Renal cortical epithelial cell (primary cell): ENCODE measurements around the gene PACSIN2. TPM values are rescaled to one million over a fixed set of nuclear protein-coding genes. Genes with fewer than 3 reads are reported as not detected.
"Not testable (repeated sequence)": the region's sequence is repeated elsewhere in the genome, so short reads cannot be mapped to it uniquely, and the experiment has no call there.

Experiments used
- DNase-seq: peaks from one replicate; pipeline ENCODE4 v3.0.0-alpha.2; 2011; ENCODE audit warnings: low read depth
- total RNA-seq: library from RNA; depleted of rRNA; stranded (reverse); fragments of >200 nt; gene quantifications from 2 replicates; pipeline ENCODE4 v1.2.3, GENCODE V29; 2014

The PACSIN2 gene
- total RNA-seq, 1 donor from 2014 or later, result 129 TPM

DNA sequence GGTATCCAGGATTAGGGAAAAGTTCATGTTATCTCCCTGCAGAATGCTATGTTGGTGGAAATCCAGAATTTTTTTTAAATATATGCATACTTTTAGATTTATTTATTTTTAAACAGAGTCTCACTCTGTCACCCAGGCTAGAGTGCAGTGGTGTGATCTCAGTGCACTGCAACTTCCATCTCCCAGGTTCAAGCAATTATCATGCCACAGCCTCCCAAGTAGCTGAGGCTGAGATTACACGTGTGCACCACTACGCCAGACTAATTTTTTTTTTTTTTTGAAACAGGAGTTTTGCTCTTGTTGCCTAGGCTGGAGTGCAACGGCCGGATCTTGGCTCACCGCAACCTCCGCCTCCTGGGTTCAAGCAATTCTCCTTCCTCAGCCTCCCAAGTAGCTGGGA, 2.6 kb downstream of the PACSIN2 start:
- no peak for DNase-seq

- peak; percentile 76 for DNase-seq
Observed at GRCh38 chr22:43011079-43011478, 3.9 kb downstream of the PACSIN2 start.

GRCh38 chr22:43009444-43009843, 5.5 kb downstream of the PACSIN2 start:
- no peak for DNase-seq

DNA sequence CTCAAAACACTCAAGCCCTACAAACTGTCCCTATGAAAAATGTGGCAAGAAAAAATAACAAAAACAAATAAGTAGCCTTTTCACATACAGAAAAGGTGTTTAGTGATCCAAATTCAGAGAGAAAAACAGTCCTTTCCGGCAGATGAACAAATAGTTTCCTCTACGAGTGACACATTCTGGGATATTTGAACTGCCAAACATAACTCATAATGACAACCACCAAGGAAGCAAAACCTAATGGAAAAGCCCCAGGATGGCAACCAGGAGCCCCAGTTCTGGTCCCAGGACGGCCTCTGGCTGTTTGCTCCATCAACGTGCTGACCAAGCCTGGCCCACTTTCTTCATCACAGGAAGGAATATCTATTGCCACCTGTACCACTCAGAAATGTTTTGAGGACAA, 6.0 kb downstream of the PACSIN2 start:
- no peak for DNase-seq

GRCh38 chr22:43008509-43008908, 6.4 kb downstream of the PACSIN2 start:
- no peak for DNase-seq

- DNase-seq, result peak; percentile 59
Observed at GRCh38 chr22:43007519-43008102, 7.3 kb downstream of the PACSIN2 start.

GRCh38 chr22:43006753-43007152, 8.2 kb downstream of the PACSIN2 start:
- no peak for DNase-seq

DNA sequence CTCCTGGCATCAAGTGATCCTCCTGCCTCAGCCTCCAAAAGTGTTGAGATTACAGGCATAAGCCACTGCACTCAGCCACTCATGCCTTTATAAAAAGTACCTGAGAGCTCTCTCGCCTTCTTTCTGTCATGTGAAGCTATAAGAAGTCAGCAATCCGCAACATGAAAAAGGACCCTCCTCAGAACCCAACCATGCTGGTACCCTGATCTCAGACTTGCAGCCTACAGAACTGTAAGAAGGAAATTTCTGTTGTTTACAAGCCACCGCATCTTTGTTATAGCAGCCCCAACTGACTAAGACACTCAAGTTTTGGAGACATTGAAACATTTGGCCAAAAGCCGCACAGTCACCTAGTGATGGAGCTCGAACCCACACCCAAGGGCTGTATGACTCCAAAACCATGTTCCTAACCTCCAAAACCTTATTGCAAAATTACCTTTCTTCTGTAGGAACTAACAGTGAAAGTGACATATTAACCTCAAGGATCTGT, 8.9 kb downstream of the PACSIN2 start:
- no peak for DNase-seq

GRCh38 chr22:43005106-43005505, 9.8 kb downstream of the PACSIN2 start:
- DNase-seq, result no peak

DNA sequence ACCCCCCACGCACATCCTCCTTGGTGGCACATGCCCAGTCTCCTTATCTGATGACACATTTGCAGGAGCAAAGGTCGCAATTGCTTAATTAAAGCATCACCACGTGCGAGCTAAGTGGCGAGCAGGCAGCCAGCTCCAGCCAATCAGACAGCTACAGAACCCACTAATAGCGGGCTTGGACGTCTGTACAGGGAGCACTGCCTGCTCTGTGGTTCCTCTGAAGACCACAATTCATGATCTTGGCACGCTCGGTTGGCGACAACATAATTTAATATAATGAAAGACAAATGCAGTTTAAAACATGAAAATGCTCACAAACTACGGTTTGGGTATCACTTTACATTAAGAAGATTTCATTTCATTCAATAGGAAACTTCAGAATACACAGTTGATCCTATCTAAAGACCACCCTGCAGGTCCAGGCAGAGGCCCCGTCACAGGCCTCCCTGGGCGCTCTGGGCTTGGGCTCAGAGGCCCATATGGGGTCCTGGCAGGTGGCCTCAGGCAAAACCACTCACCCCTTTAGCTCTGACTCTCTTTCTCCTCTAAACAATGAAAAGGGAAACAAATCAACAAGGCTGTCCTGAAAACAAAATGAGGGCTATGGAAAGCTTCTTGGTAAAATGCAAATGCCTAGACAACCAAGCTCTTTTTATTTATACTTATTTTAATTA, 10.4 kb downstream of the PACSIN2 start:
- DNase-seq, result peak; percentile 59

DNA sequence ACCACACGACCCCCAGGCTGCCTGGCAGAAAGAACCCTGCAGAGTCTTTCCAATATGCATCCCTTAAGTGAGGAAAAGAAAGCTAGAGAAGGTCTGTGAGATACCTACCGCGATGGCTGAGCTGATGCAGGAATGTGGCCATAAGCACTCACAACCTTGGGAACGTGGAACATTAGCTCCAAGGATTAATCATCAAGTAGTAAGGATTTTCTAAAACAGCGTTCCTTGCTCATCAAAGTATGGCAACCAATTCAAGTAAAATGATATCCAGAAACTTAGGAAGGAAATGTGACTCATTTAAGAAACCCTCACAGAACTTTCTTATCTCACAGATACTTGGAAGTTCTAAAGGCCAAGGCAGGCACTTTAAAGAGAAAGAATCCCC, 12.8 kb downstream of the PACSIN2 start:
- peak; percentile 81 for DNase-seq

GRCh38 chr22:43001271-43002201, 13.4 kb downstream of the PACSIN2 start:
- peak; percentile 32 for DNase-seq

DNA sequence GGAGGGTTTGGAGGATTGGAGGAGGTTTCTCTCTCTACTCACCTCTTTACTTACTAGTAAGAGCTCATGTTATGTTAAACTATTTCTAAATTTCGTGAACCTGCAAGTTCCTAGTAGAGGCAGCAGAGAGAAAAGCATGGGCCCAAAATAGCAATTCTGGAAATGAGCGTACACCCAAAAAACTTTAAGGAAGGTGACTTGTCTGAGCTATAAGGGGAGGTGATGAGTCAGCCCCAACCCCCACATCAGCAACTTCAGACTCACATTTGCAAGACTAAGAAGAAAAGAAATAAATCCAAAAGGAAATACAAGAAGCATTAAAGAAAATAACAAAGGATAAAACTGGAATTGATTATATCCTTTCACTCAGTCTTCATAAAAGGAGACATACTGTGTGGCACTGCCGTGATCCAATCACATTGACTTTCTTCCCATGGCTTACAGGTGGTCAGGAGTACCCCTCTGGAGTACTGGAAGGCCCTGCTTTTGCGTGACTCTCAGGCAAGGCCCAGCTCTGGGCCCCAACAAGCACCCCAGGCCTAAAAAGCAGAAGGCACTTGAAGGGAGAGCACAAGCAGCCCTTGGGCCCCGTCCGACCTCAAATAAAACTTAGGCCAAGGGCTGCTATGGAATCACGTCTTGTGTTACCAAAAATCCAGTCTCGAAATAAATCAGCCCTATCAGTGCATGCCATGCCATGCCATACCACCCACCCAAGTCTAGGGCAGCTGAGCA, 14.3 kb downstream of the PACSIN2 start:
- DNase-seq, result no peak

DNA sequence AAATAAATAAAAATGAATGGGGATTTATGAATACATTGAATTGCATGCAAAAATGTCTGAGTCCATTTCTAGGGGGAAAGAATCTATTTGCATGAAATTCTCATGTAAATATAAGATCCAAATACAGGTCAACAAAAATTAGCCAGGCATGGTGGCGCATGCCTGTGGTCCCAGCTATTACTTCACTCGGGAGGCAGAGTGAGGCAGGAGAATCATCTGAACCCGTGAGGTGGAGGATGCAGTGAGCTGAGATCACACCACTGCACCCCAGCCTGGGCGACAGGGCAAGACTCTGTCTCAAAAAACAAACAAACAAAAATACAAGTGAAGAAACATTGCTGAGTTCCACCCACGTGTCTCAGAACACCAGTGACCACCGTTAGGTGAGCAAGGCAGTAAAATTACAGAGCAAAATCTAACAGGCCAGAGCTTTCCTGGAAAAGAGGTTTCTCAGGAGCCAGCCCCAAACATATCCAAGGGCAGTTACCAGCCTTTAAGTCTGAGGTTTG, 17.3 kb downstream of the PACSIN2 start:
- DNase-seq, result no peak

- DNase-seq, result no peak
Observed at GRCh38 chr22:42996646-42997365, 18.1 kb downstream of the PACSIN2 start.

- DNase-seq, result not testable (repeated sequence)
Observed at GRCh38 chr22:42995654-42996053, 19.3 kb downstream of the PACSIN2 start.

- DNase-seq, result peak; percentile 100
Observed at GRCh38 chr22:42994917-42995562, 19.9 kb downstream of the PACSIN2 start.

GRCh38 chr22:42994276-42994916, 20.6 kb downstream of the PACSIN2 start:
- DNase-seq, result no peak

DNA sequence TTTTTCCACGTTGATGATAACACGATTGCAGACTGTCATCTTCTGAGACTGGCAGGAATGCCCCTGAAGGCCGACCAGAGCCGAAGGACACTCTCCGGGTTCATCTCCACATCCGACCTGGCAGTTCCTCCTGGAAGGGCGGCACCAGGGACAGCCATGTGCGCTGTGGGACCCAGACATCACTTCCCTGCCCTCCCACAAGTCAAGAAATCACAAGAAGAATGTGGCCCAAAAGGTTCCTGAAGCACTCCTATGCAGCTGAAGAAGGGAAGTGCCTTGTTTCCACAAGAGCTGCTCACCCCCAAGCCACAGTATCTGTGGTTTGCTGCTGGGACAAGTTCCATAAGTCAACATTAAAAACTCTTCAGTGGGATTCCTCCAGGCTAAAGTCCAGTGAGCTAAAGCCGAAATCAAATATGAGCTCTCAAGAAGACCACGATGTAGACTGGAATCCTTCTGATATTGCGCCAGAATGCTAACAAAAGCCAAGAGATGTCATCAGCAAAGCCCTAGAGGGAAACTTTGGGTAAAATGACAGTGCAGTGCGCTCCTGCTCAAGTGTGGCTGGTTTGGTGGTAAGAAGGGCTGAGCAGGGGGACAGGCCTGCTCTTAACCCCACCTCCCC, 21.2 kb downstream of the PACSIN2 start:
- DNase-seq, result peak; percentile 59
